Astrocyte (in vitro differentiated cells and primary cell): ENCODE measurements around the gene KLRC3.
"Not testable (repeated sequence)": the region's sequence is repeated elsewhere in the genome, so short reads cannot be mapped to it uniquely, and the experiment has no call there.

Experiments
- CTCF ChIP-seq: IDR thresholded peaks from 2 replicates; pipeline ENCODE4 v1.5.1; 2011; ENCODE audit warnings: low read depth, mild to moderate bottlenecking, inconsistent platforms, low read length, moderate library complexity; ENCODE audit not compliant: insufficient read depth
- EZH2 ChIP-seq: IDR thresholded peaks from 2 replicates; pipeline ENCODE4 v1.6.1; 2012; ENCODE audit warnings: mild to moderate bottlenecking, low read length, inconsistent platforms; ENCODE audit not compliant: insufficient read depth

GRCh38 chr12:10430623-10431022 lies 10.2 kb upstream of the KLRC3 start:
- TF ChIP-seq CTCF, EZH2: not testable (repeated sequence)
